Fibroblast of skin of left biceps (primary cell): ENCODE results near the gene XAGE2.

Source experiments
- DNase-seq, 2 experiments: peaks; one replicate each; pipeline ENCODE4 v3.0.0-alpha.2; 2013; ENCODE audit warnings: low read depth in 2 of 2

XAGE2 gene

GRCh38 chrX:52424656-52425055 is 55.8 kb downstream of the XAGE2 start:
- no peak for DNase-seq
